HL-60 (cell line): ENCODE measurements around the gene NR2F1-AS1.

ENCODE experiments used
- GABPA ChIP-seq: IDR thresholded peaks from 2 replicates; pipeline ENCODE4 v1.6.1; 2012; ENCODE audit warnings: low read depth
- REST ChIP-seq: IDR thresholded peaks from 2 replicates; pipeline ENCODE4 v1.6.1; 2012; ENCODE audit warnings: low read depth; ENCODE audit not compliant: insufficient replicate concordance

DNA sequence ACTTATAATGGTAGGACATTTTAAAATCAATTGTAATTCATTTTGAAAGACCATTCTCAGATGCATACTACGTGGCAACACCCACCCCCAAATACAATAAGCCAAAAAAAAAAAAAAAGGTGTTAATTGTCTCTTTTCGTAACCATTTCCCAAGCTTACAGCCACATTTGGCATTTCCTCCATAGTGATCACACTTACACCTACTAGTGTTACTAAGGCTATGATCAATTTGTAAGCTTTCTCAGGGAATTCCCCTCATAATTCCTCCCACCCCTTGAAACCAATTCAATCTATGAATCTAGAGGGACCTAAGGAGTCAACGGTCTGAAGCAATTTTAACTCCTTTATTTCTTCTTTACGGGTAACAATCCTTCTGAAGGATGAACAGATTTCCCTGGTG is 42.1 kb upstream of the NR2F1-AS1 start:
- TF ChIP-seq GABPA (no peak), REST (no peak)
